GM12864 (cell line): ENCODE data around the gene COL9A1.

Source experiments
- DNase-seq: peaks from one replicate; pipeline ENCODE4 v3.0.0-alpha.2; 2011; ENCODE audit warnings: low read depth
- H3K4me3 ChIP-seq: 2 replicates; pipeline ENCODE4 v1.5.1; 2011; ENCODE audit warnings: mild to moderate bottlenecking, low read depth, low read length, control low read depth
- CTCF ChIP-seq: IDR thresholded peaks from 2 replicates; pipeline ENCODE4 v1.5.1; 2011; ENCODE audit warnings: low read depth, mild to moderate bottlenecking, moderate library complexity, low read length, control low read depth, inconsistent platforms; ENCODE audit errors: missing control alignments

COL9A1 gene

GRCh38 chr6:70258483-70258882 is 44.4 kb downstream of the COL9A1 start:
- DNase-seq = no peak
- TF ChIP-seq CTCF = no peak
- no peak overlapping the region for H3K4me3 ChIP-seq

- no peak overlapping the region for H3K4me3 ChIP-seq
- TF ChIP-seq CTCF = no peak
- no peak for DNase-seq
Measured at GRCh38 chr6:70257768-70258273, 45.1 kb downstream of the COL9A1 start.

GRCh38 chr6:70254784-70255183 is 48.1 kb downstream of the COL9A1 start:
- DNase-seq = no peak
- TF ChIP-seq CTCF = no peak
- H3K4me3 ChIP-seq = no peak overlapping the region

- no peak overlapping the region for H3K4me3 ChIP-seq
- TF ChIP-seq CTCF = no peak
- DNase-seq = no peak
Measured at GRCh38 chr6:70253923-70254322, 49.0 kb downstream of the COL9A1 start.

GRCh38 chr6:70252604-70253003 is 50.3 kb downstream of the COL9A1 start:
- no peak for DNase-seq
- no peak for TF ChIP-seq CTCF

GRCh38 chr6:70246118-70246517 is 56.8 kb downstream of the COL9A1 start:
- no peak for TF ChIP-seq CTCF
- no peak for DNase-seq

More at GRCh38 chr6:70252604-70253003, 50.3 kb downstream of the COL9A1 start:
- no peak overlapping the region for H3K4me3 ChIP-seq

GRCh38 chr6:70241991-70242420 is 60.9 kb downstream of the COL9A1 start:
- TF ChIP-seq CTCF = no peak
- H3K4me3 ChIP-seq = no peak overlapping the region
- no peak for DNase-seq

More at GRCh38 chr6:70246118-70246517, 56.8 kb downstream of the COL9A1 start:
- no peak overlapping the region for H3K4me3 ChIP-seq
